K562 (cell line): ENCODE measurements around the gene HIPK2. TPM values are rescaled to one million over a fixed set of nuclear protein-coding genes. Genes with fewer than 3 reads are reported as not detected.
A peak's percentile ranks its signal among the peaks of the same experiment; 100 is the strongest.

ENCODE experiments used
- CTCFL ChIP-seq: IDR thresholded peaks from 2 replicates; pipeline ENCODE4 v1.6.1; 2011; ENCODE audit warnings: borderline replicate concordance, low read depth, mild to moderate bottlenecking, moderate library complexity, low read length; ENCODE audit not compliant: insufficient read depth, poor library complexity, severe bottlenecking
- ELK3 ChIP-seq: fragments of 450-650 bp; formaldehyde crosslinking; IDR thresholded peaks from 2 replicates; pipeline ENCODE4 v1.4.0; 2020; ENCODE audit warnings: mild to moderate bottlenecking
- HBP1 ChIP-seq: fragments of 450-650 bp; formaldehyde crosslinking; IDR thresholded peaks from 2 replicates; pipeline ENCODE4 v1.4.0; 2022; ENCODE audit warnings: missing genetic modification characterization
- HMG20B ChIP-seq: fragments of 250-450 bp; sonication (Bioruptor Pico); IDR thresholded peaks from 2 replicates; pipeline ENCODE4 v1.5.0; 2021; ENCODE audit warnings: mild to moderate bottlenecking
- HNRNPH1 ChIP-seq: fragments of 200-400 bp; formaldehyde crosslinking; optimal IDR thresholded peaks from 2 replicates; pipeline ENCODE3; 2017; ENCODE audit warnings: low read depth, mild to moderate bottlenecking, low read length, moderate library complexity
- LARP7 ChIP-seq: fragments of 450-650 bp; IDR thresholded peaks from 2 replicates; pipeline ENCODE4 v1.6.1; 2016
- MECOM ChIP-seq: fragments of 250-450 bp; sonication (Bioruptor Pico); IDR thresholded peaks from 2 replicates; pipeline ENCODE4 v1.8.0; 2022; ENCODE audit warnings: inconsistent platforms
- PREB ChIP-seq: sonication (generic); formaldehyde crosslinking; IDR thresholded peaks from 2 replicates; pipeline ENCODE4 v1.8.1; 2023; ENCODE audit warnings: mild to moderate bottlenecking, missing genetic modification reagents
- RERE ChIP-seq: sonication (generic); formaldehyde crosslinking; IDR thresholded peaks from 2 replicates; pipeline ENCODE4 v1.8.0; 2023; ENCODE audit warnings: missing genetic modification reagents, mild to moderate bottlenecking, borderline replicate concordance
- SMARCE1 ChIP-seq: fragments of 450-650 bp; IDR thresholded peaks from 2 replicates; pipeline ENCODE4 v1.7.1; 2016; ENCODE audit warnings: mild to moderate bottlenecking
- ZBTB34 ChIP-seq: fragments of 250-450 bp; sonication (Bioruptor Pico); IDR thresholded peaks from 2 replicates; pipeline ENCODE4 v1.8.0; 2021; ENCODE audit warnings: mild to moderate bottlenecking, moderate library complexity
- ZNF146 ChIP-seq: IDR thresholded peaks from one replicate; pipeline ENCODE4 v1.6.1; 2018; ENCODE audit warnings: missing compliant biosample characterization; ENCODE audit not compliant: unreplicated experiment
- ZNF561 ChIP-seq: fragments of 450-650 bp; formaldehyde crosslinking; conservative IDR thresholded peaks from 2 replicates; pipeline ENCODE4 v1.4.0; 2020; ENCODE audit warnings: mild to moderate bottlenecking, moderate library complexity
- ZNF830 ChIP-seq: fragments of 250-450 bp; sonication (Bioruptor Pico); IDR thresholded peaks from 2 replicates; pipeline ENCODE4 v1.5.0; 2021; ENCODE audit warnings: mild to moderate bottlenecking
- ZSCAN29 ChIP-seq: fragments of 450-650 bp; IDR thresholded peaks from 2 replicates; pipeline ENCODE4 v1.6.1; 2017
- polyA plus RNA-seq, 8 experiments: library from polyadenylated mRNA; depleted of rRNA in 4 of 8; stranded (reverse) in 5 of 8; unstranded in 3 of 8; fragments of >200 nt; fragmentation: Nextera tagmentation in 2 of 8; fragmentation: Illumina TruSeq in 1 of 8; extraction: Ambion mirVana in 2 of 8; extraction: Trizol in 1 of 8; gene quantifications; 2 replicates each; pipeline versions ENCODE4 v1.2.1 to v1.2.3, GENCODE V29; 2011 to 2014; ENCODE audit warnings: inconsistent platforms in 1 of 8, missing spikeins in 1 of 8
- total RNA-seq, 7 experiments: library from RNA; depleted of rRNA in 6 of 7; stranded (reverse); fragments of >200 nt in 6 of 7; fragmentation: Illumina TruSeq in 2 of 7; extraction: Trizol in 2 of 7; gene quantifications; 2 replicates each; pipeline versions ENCODE4 v1.2.1 to v1.2.3, GENCODE V29; 2011 to 2021; ENCODE audit warnings: low replicate concordance in 1 of 7

HIPK2 gene
- total and polyA plus RNA-seq, 9 of the 15 experiments (the other 6 are each of a cell fraction or from before 2014, with no cell fraction given), result 0.69 to 19.8 (median 5.1) TPM

GRCh38 chr7:139776486-139777132 lies 1.2 kb downstream of the HIPK2 start (continued):
- TF ChIP-seq MECOM (no peak), ZBTB34 (no peak), HMG20B (CRISPR knock-in tag) (no peak), HNRNPH1 (no peak), PREB (no peak), ZNF146 (CRISPR knock-in tag) (no peak), CTCFL (no peak), SMARCE1 (peak; percentile 71; the same call in 1 of the 2 replicates), RERE (no peak), LARP7 (no peak), ZNF561 (CRISPR knock-in tag) (no peak), HBP1 (0 out of 2 replicates have a peak, but pooled peaks have one; percentile 15), ZNF830 (CRISPR knock-in tag) (no peak), ELK3 (no peak), ZSCAN29 (no peak)
